Gastroesophageal sphincter (tissue), 3 donors: Measurements from ENCODE around the gene PCDH9.

Source experiments
- EP300 ChIP-seq: sonication (generic); formaldehyde crosslinking; IDR thresholded peaks from one replicate; pipeline ENCODE4 v1.6.1; 2017; ENCODE audit warnings: antibody characterized with exemption, mild to moderate bottlenecking
- POLR2A ChIP-seq, 2 donors: fragments of 450-650 bp; IDR thresholded peaks; one replicate each; pipeline ENCODE4 v1.6.1; 2017; ENCODE audit warnings: antibody characterized with exemption in 2 of 2, mild to moderate bottlenecking in 2 of 2, moderate library complexity in 1 of 2
- POLR2AphosphoS5 ChIP-seq: sonication (generic); formaldehyde crosslinking; IDR thresholded peaks from one replicate; pipeline ENCODE4 v1.6.1; 2017; ENCODE audit warnings: antibody characterized with exemption
- TF ChIP-seq, protein P1 (sequence below), 4 experiments: fragments of 200-600 bp in 2 of 4; fragments of 450-650 bp in 2 of 4; sonication (generic) in 1 of 4; IDR thresholded peaks; one replicate each; pipeline ENCODE4 v1.5.1; 2017 to 2019; ENCODE audit warnings: antibody characterized with exemption in 4 of 4, mild to moderate bottlenecking in 2 of 4, moderate library complexity in 2 of 4

DNA sequence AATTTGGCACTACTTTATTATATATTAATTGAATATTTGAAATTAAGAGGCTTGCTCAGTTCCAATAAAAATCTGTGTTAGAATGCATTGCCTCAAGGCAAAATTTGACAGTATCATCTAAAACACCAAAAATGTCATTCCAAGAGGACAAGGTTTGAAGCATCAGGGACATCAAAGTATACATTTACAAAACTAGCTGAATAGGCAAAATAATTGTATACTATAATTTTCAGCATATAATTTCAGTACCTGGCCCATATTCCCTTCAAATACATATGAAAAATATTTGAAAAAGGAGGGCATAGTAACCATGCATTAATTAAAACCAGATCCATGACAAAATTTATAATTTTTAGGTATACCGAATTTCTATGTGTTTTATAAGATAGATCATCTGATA lies 963.8 kb downstream of the PCDH9 start:
- TF ChIP-seq, protein P1, sequence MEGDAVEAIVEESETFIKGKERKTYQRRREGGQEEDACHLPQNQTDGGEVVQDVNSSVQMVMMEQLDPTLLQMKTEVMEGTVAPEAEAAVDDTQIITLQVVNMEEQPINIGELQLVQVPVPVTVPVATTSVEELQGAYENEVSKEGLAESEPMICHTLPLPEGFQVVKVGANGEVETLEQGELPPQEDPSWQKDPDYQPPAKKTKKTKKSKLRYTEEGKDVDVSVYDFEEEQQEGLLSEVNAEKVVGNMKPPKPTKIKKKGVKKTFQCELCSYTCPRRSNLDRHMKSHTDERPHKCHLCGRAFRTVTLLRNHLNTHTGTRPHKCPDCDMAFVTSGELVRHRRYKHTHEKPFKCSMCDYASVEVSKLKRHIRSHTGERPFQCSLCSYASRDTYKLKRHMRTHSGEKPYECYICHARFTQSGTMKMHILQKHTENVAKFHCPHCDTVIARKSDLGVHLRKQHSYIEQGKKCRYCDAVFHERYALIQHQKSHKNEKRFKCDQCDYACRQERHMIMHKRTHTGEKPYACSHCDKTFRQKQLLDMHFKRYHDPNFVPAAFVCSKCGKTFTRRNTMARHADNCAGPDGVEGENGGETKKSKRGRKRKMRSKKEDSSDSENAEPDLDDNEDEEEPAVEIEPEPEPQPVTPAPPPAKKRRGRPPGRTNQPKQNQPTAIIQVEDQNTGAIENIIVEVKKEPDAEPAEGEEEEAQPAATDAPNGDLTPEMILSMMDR (IDR thresholded peaks at IDR 0.05), result no peak
- TF ChIP-seq POLR2A (IDR thresholded peaks at IDR 0.05) (no peak), POLR2AphosphoS5 (no peak), EP300 (no peak)
